Measurements from ENCODE around the gene TRIM58.

Gene TRIM58

DNA sequence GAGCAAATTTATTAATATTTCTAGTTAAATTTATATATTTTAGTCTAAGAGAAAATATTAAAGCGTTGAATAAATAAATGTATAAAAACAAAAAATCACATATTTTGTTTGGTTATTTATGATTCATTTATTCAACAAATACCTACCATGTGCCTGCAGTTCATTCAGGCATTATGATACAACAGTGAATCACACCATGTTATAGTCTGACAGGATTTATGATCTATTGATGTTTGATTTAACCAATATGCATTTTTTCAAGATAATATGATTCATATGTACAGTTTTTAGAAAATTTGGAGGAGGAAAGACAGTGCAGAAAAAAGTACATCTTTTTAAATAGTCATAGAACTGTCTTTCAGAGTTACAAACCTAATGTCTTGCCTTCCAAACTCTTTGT, 7.4 kb upstream of the TRIM58 start (continued):
- no peak for TF ChIP-seq ZNF561 (tag by site-specific recombination; IDR thresholded peaks at IDR 0.05; ENCODE audit: borderline replicate concordance)

DNA sequence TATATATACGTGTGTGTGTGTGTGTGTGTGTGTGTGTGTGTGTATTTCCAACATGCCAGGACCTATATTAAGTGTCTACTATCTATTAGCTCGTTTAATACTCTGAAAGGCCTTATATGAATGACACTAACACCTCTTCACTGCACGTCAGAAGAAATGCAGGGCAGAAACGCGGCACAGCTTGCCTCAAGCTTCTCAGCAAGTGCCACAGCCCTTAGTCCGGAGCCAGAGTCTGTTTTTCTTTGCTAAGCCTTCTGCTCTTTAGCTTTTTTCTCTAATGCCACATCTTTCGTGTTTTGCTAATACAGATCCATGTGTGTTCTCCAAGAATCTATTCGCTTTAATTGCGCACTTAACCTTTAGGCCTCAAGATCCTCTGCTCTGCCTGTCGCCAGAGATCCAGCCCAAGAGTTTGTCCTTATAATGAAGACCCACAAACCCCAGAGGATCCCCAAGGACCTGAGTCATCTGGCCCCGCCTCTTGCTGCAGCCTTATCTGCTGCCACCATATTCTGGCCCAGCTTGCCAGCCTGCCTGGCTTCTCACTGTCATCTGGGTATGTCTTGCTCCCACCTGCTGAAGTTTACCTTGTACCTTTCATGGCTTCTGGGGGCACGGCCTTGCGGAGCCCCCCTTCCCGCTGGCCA, 2.0 kb upstream of the TRIM58 start:
- Histone ChIP-seq H3K4me3 (ENCODE audit: low read depth, low read length) (no peak overlapping the region), H3K36me3 (ENCODE audit: control insufficient read depth in 2 of 2, insufficient read depth in 1 of 2, low read length in 2 of 2) (no peaks in the 10 kb centered on the region), H3K9me3 (ENCODE audit: control insufficient read depth, insufficient read depth, low read depth, low read length) (no peaks in the 10 kb centered on the region), H3K27ac (ENCODE audit: extremely low read depth, low read depth, low read length) (no peak overlapping the region), H3K4me1 (ENCODE audit: control insufficient read depth, insufficient read depth, low read length) (no peaks in the 10 kb centered on the region)
- POLR2A ChIA-PET, result no interaction called here
- TF ChIP-seq SALL2 (tag by site-specific recombination; IDR thresholded peaks at IDR 0.05; ENCODE audit: borderline replicate concordance) (no peak), ZNF350 (tag by site-specific recombination; IDR thresholded peaks at IDR 0.05) (no peak), ZNF76 (tag by site-specific recombination; IDR thresholded peaks at IDR 0.05; ENCODE audit: borderline replicate concordance, low read depth) (no peak), ZNF221 (tag by site-specific recombination; IDR thresholded peaks at IDR 0.05; ENCODE audit: borderline replicate concordance) (no peak), ZNF530 (tag by site-specific recombination; IDR thresholded peaks at IDR 0.05; ENCODE audit: low read depth) (no peak), ZNF223 (tag by site-specific recombination; IDR thresholded peaks at IDR 0.05) (no peak), ZNF121 (tag by site-specific recombination; IDR thresholded peaks at IDR 0.05) (no peak), ZNF677 (tag by site-specific recombination; IDR thresholded peaks at IDR 0.05) (no peak), ZNF416 (tag by site-specific recombination; IDR thresholded peaks at IDR 0.05) (no peak), ZNF202 (tag by site-specific recombination; IDR thresholded peaks at IDR 0.05; ENCODE audit: borderline replicate concordance) (no peak), ZNF280D (tag by site-specific recombination; IDR thresholded peaks at IDR 0.05) (no peak), ZNF10 (tag by site-specific recombination; IDR thresholded peaks at IDR 0.05) (no peak), ZNF155 (tag by site-specific recombination; IDR thresholded peaks at IDR 0.05) (no peak), ZNF311 (tag by site-specific recombination; IDR thresholded peaks at IDR 0.05; ENCODE audit: borderline replicate concordance) (no peak), ZBTB48 (tag by site-specific recombination; IDR thresholded peaks at IDR 0.05) (no peak), ZBTB21 (tag by site-specific recombination; IDR thresholded peaks at IDR 0.05) (no peak), ZSCAN30 (tag by site-specific recombination; IDR thresholded peaks at IDR 0.05) (no peak), OSR2 (tag by site-specific recombination; IDR thresholded peaks at IDR 0.05) (no peak)
- TF ChIP-seq, protein P1, sequence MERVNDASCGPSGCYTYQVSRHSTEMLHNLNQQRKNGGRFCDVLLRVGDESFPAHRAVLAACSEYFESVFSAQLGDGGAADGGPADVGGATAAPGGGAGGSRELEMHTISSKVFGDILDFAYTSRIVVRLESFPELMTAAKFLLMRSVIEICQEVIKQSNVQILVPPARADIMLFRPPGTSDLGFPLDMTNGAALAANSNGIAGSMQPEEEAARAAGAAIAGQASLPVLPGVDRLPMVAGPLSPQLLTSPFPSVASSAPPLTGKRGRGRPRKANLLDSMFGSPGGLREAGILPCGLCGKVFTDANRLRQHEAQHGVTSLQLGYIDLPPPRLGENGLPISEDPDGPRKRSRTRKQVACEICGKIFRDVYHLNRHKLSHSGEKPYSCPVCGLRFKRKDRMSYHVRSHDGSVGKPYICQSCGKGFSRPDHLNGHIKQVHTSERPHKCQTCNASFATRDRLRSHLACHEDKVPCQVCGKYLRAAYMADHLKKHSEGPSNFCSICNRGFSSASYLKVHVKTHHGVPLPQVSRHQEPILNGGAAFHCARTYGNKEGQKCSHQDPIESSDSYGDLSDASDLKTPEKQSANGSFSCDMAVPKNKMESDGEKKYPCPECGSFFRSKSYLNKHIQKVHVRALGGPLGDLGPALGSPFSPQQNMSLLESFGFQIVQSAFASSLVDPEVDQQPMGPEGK (tag by site-specific recombination; IDR thresholded peaks at IDR 0.05), result no peak
- TF ChIP-seq, protein P2, sequence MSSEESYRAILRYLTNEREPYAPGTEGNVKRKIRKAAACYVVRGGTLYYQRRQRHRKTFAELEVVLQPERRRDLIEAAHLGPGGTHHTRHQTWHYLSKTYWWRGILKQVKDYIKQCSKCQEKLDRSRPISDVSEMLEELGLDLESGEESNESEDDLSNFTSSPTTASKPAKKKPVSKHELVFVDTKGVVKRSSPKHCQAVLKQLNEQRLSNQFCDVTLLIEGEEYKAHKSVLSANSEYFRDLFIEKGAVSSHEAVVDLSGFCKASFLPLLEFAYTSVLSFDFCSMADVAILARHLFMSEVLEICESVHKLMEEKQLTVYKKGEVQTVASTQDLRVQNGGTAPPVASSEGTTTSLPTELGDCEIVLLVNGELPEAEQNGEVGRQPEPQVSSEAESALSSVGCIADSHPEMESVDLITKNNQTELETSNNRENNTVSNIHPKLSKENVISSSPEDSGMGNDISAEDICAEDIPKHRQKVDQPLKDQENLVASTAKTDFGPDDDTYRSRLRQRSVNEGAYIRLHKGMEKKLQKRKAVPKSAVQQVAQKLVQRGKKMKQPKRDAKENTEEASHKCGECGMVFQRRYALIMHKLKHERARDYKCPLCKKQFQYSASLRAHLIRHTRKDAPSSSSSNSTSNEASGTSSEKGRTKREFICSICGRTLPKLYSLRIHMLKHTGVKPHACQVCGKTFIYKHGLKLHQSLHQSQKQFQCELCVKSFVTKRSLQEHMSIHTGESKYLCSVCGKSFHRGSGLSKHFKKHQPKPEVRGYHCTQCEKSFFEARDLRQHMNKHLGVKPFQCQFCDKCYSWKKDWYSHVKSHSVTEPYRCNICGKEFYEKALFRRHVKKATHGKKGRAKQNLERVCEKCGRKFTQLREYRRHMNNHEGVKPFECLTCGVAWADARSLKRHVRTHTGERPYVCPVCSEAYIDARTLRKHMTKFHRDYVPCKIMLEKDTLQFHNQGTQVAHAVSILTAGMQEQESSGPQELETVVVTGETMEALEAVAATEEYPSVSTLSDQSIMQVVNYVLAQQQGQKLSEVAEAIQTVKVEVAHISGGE (tag by site-specific recombination; conservative IDR thresholded peaks at IDR 0.05; ENCODE audit: low read depth), result no peak
- CTCF ChIA-PET, result no interaction called here
